Measurements from ENCODE around the gene SORBS1.

SORBS1 gene

DNA sequence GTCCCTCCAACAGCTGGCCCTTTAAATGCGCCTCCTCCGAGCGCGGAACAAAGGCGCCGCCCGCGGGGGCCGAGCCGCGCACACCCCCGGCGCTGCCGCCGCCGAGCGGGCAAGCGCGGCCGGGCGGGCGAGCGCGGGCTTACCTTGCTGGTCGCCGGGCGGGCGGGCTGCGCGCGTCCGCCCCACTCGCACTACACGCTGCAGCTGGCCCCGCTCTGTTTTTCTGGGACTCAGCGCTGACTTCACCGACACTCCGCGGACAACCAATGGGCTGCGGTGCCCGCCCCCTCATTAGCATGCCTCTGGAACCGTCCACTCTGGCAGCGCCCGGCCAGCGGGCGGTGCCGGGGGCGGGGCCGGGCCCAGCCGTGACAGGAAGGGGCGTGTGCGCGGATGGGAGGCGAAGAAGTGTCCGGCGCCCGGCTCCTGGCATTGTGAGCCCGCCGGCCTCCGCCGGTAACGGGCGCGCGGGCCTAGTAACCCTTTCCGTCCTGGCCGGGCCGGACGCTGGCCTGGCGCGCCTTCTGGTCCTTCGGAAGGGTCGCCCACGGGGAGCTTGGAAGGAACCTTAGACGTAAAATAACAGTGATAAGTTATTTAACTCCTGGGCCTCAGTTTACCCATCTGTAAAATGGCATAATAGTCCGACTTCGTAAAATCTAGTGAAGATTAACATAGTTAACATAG is at the start of gene SORBS1:
TSS of gene SORBS1 (minus strand) at position 195 of the 687 bp plus-strand sequence. CDS start 120,236 bp downstream, outside the sequence.
- DNase-seq, result peak; percentile 96

DNA sequence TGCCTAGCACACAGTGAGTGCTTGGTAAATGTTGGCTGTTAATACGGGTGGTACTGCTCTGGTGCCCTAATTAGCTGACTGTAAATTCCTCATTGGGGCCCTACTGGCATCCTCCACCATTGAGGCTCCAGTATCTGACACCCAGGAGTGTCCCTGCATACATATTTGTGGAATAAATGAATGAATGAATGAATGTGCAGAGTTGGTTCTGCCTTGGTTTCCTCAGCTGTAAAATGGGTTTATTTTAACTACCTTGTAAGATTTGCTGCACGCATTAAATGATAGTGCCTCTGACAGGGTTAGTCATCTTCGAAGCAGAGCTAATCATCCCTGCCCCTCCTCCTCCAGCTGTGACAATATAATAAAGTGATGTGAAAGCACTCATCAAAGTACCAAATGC is 49.6 kb upstream of the SORBS1 start:
- no peak for DNase-seq

DNA sequence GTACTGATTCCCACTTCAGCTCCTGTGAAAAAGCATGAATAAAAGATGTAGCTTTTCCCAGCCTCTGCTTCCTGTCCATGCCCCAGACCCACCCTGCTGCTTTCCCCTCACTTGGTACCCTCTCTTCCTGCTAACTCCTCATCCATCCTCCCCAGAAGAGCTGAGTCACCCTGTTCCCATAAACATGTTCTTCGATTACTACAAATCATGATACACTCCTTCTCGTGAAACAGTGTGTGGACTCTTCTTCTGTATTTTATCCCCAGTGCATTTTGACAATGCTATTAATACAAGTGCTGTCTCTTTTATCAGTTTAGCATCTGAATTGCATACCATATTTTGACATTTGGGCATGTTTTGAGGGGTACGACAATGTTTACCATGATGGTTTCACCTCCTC is 45.8 kb upstream of the SORBS1 start:
- DNase-seq, result no peak

DNA sequence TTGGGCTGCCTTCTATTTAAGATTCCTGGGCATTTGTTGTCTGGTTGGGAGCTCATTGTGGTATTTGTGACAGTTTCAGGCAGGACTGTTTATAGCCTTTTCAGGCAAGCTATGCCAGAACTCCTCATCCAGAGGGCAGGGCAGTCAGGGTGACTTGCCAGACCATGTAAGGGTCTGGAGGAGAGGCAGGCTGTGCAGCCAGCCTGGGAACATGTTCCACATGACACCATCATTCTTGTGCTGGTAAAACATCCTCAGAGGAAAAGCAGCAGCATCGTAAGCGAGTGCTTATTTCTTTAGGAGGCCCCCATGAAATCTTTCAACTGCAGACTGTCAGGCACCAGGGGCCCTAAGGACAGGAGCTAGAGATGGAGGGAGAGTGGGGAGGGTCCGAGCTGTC is 44.0 kb upstream of the SORBS1 start:
- no peak for DNase-seq

DNA sequence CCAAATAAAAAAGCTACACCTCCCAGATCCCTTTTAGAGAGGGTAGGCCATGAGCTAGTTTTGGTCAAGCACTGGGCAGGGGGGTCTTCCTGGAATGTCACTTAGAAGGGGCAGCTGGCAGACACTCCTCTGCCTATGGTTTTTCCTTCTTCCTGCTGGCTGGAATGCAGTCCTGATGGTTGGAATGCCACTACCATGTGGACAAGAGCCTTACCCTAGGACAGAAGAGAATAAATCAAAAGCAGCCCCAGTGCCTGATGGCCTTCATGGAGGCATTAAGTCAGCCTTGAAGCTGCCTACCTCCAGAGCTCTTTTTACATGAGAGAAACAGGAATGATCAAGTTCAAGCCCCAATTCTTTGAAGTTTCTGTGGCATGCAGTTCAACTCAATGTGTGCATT is 43.5 kb upstream of the SORBS1 start:
- no peak for DNase-seq

DNA sequence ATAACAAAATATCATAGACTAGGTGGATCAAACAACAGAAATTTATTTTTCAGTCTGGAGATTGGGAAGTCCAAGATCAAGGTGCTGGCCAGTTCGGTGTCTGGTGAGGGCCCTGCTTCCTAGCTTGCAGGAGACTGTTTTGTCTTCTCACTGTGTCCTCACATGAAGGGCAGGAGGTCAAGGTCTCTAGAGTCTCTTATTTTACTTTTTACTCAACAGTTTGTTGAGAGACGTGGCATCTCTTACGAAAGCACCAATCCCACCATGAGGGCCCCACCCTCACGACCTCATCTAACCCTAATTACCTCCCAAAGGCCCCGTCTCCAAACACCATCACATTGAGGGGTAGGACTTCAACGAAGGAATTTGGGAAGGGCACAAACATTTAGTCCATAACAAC is 41.2 kb upstream of the SORBS1 start:
- DNase-seq, result no peak

DNA sequence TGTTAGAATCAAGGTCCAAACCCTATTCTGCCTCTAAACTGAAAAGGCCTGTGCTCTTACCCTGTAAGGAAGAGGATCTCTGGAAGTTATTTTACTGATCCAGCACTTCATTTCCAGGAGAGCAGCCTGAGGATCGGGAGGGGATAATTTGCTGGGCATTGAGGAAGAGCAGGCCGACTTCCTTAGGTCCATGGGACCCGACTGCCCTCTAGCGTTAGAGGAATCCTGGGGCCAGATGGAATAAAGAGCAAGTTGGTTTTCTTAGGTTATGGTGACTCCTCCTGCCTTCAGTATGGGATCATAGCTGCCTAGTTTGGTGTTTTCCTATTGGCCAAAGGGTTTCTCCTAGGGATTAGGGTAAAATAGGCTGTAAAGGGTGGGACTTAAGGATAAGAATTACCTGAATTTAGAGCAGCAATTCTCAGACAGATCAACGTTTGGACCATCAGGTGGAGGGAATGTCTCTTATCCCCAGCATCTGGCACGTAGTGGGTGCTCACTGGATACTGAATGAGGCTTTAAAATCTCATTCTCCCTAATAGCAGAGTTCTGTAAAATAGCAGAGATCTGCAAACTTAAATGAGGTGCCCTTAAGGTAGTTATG is 40.0 kb upstream of the SORBS1 start:
- DNase-seq, result peak; percentile 91

DNA sequence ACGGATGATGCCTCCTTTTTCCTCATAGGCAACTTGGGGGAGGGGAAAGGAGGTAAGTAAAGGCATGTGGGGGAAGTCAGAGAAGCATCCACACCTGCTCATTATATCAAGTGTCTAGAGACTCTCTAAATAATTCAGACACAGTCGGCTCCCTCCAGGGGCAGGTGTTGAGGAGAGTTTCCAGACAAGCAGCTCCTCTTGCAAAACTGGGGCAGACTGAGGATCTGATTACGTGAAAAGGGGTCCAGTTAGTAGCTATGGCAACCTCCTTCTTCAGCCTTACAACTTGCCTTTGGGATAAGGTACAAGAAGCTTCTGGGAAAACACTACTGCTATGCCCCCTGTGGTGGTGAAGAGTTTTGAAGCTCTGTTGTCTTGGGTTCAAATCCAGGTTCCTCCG is 39.0 kb upstream of the SORBS1 start:
- no peak for DNase-seq

DNA sequence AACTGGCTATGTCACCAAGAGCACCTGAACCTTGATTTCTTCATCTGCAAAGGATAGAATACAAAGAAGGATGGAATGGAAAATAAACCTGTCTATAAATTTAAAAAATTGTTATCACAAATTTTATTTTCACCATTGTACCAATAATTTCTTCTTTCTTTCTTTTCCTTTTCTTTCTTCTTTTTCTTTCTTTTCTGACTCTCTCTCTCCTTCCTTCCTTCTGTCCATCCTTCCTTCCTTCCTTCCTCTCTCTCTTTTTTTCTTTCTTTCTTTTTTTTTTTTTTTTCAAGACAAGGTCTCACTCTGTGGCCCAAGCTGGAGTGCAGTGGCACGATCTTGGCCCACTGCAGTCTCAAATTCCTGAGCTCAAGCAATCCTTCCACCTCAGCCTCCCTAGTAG is 36.6 kb upstream of the SORBS1 start:
- no peak for DNase-seq

DNA sequence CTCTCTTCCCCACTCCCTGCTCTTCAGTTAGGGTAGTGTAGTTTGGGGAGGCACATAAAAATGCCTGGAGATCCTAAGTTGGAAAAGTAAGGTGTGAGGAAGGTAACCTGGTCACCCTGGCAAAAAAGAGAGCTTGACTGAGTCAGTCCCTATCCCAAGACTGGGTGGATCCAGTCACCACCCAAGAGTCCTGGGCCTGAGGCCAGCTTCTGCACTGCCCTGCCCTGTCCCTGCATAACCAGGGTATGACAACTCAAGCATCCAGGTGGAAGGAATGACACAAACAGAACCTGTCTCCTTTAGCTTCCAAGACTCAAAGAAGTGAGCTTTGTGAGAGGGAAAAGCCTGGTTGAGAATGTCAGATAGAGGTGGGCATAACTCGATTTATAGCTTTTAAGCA is 26.9 kb upstream of the SORBS1 start:
- DNase-seq, result no peak

DNA sequence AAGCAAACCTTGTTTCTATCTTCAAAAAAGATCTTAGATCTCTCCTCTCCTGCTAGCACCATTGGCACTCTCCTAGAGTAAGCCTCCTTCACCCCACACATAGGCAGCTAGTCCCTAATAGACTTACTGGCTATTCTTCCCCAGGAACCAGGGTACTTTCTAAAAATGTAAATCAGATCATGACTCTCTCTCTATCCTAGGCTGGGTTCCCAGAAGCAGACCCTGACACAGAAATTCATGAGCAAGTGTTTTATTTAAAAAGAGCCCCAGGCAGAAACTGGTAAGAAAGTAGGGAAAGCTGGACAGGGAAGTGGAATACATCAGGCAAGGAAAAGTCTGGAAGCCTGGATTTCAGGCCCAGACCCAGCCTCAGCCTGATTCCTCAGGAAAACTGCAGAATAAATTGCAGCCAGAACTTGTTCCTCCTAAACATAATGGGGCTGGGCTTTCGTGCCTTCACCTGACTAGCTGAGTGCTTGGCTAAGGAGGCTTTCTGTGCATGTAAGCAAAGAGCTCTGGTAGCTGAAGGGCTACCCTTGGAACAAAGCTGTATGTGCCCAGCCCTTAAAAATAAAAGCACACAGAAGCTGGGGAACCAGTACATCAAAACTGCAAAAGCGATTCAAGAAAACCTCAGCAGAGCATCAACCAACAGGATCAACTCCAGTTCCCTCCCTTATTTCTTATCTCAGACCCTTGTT is 18.8 kb upstream of the SORBS1 start:
- no peak for DNase-seq

DNA sequence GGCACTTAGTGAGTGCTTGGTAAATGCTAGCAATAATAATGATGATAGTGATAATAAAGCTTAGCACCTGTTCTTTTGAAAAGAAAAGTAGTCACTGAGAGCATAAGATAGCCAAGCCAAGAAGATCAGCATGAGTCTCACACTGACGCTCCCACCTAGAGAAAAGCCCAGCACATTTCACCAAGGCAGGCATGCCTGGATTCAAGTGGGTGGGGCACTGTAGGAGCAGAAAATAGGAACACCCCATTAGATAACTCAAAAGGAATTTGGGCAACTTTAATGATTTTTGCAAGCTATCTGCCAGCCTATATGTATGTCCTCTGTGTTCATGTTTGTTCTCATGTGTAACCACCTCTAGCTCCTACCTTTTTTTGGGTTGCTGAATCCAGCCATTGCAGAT is 18.1 kb upstream of the SORBS1 start:
- DNase-seq, result no peak

DNA sequence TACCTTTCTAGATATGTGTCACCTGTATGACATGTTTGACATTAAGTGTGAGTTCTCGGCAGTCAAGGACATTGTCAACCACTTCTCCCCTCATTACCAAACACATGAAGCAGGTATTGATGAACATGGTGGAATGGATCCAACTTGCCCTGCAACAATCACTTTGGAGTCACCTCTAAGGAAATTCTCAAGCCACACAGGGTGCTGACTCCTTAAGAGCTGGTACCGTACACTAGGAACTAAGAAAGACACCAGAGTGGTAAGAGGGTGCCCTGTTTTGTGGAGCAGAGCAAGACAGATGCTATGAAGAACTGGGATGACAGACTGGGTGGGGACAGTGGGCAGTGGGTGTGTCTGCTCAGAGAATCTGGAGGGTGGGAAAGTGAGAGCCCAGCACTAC is 17.4 kb upstream of the SORBS1 start:
- DNase-seq, result no peak

DNA sequence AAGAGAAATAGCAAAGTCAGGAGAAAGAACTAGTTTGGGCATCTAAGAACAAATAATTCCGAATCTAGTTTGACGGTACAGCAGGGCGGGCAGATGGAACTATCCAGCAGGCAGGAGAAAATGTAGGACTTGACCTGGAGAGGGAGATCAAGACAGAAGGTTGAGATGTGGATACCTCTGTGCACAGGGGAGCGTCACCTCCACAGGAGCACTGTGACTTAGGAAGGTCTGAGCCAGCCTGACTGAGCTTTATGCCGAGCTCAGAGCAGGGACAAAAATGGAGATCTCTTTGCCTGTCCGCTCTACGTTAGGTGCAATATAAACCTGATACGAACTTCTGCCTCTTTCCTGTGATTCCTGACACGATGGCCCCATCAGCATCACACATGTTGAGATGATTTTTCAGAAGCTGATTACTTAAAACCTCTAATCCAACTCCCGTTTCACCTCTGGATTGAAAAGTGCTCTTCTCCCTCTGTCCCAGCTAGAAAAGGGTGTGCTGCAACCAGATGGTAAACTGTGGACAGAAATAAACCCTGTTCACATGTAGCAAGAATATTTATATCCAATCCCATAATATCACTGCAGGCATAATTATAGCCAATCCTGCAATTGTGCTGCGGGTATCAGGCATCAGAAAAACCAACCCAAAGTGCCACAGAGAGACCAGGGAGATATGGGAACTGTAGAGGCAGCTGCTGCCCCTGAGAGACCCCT is 13.6 kb upstream of the SORBS1 start:
- DNase-seq, result no peak

DNA sequence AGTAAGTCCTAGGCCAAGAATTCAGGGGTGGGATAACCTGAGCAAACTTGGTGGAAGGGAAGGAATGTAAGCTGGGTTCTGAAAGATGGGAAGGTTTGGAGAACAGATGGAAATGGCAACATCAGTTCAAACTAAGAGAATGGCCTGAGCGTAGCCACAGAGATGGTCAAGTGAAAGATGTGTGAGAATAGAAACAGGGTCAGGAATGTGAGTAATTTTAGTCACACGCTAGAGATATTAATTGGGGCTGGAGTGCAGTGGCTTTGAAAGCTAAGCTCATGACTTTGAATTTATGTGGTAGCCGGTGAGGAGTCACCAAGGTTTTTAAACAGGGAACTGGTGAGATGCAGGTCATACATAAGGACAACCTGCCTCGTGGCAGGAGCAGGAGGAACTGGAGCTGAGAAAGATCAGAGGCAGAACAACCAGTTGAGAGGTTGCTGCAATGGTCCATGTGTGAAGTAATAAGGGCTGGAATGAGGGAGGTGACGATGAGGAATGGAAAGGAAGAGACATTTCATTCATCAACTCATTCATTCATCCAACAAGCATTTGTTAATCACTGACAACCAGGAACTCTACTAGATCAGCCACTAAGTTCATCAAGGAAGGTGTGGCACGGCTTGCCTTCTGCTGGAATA is 12.9 kb upstream of the SORBS1 start:
- DNase-seq, result no peak

DNA sequence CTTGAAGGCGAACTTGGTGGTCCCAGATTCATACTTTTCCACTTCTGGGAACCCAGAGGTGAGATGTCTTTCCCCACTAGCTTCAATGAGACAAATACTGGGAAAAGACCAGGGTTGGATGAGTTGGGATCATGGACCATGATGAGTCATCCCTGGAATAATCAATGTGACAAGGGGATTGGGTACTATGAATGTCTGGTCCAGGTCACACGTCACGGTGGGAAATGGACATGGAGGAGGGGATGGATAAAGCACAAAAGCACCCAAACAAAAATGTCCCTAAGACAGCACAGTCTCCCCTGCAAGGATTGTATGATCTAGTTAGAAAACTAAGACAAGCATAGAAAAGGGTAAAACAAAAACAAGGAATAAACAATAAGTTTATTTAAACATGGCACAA is 12.4 kb upstream of the SORBS1 start:
- DNase-seq, result no peak

DNA sequence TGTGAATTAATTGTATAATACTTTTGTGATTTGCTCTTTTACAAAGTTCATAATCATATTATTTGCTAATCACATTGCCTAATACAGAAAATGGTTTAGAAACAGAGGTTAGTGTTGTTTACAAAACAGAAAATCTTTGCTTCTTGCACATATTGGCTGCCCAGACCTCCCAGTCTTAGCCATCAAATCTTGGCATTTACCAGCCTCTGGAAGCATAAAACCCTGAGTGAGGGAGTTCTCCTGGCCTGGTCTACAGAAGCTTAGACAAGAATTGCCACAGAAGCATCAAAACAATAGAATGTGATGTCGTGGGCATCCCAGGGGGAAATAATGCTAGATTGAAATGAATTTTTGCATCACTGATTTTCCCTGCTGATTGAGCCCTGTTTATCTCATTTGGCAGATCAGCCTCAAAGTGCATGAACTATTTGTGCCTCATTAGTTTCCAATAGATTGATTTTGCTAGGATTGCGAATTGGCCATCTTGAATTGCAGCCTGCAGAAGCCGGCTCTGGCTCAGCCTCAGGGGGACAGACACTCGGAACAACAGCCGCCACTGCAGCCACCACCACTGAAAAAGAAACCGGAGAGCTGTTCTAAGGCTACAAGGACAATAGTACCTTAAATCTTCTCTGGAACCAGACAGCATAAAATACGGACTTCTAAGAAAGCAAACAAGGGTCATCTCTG is 11.1 kb upstream of the SORBS1 start:
- no peak for DNase-seq

DNA sequence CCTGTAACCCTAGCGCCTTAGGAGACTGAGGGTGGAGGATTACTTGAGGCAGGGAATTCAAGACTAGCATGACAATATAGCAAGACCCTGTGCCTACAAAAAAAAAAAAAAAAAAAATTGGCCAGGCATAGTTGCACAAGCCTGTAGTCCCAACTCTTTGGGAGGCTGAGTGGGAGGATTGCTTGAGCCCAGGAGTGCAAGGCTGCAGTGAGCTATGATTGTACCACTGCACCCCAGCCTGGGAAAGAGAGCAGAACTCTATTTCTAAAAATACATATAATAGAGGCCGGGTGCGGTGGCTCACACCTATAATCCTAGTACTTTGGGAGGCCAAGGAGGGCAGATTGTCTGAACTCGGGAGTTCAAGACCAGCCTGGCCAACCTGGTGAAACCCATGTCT is 10.2 kb upstream of the SORBS1 start:
- DNase-seq, result no peak

DNA sequence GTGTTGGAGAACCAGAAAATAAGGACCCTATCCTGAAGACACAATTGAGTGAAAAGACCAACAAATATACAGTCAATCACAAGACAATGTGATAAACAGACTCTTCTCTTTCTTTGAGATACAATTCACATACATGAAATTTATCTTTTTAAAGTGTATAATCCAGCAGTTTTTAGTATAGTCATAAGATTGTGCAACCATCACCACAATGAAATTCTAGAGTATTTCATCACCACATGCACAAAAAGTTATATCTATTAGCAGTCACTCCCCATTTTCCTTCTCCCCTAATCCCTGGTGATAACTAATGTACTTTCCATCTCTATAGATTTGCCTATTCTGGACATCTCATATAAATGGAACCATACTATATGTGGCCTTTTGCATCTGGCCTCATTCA is 8.2 kb upstream of the SORBS1 start:
- no peak for DNase-seq

DNA sequence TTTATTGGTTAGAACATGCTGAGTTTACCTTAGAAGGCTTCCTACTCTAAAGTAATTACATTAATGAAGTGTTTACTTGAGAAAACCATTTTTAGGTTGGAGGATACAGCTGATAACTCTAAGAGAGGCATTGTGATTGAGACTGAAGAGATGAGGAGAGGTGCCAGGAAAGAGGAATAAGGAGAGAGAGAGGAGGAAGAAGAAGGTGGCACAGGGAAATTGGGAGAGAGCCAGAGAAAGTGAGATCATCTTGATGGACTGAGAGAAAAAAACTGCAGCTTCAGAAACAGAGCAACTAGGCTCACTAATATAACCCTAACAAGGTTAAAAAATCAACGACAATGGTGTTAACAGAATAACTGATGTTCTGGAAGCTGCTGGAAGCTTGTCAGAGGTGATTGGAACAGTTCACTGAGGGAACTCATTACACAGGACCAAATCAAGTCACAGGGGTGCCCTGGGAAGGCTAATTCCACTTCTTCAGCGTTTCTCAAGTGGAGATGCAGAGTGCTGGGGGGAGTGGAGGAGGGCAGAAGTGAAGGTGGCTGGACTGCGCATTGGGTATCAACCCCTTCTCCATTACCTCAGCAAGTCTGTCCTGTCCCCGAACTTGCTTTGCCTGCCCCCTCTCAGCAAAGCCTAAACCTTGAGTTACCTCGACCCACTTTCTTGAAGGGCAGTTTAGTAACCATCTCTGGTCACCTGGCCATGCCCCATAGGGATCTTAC is 6.9 kb upstream of the SORBS1 start:
- no peak for DNase-seq

DNA sequence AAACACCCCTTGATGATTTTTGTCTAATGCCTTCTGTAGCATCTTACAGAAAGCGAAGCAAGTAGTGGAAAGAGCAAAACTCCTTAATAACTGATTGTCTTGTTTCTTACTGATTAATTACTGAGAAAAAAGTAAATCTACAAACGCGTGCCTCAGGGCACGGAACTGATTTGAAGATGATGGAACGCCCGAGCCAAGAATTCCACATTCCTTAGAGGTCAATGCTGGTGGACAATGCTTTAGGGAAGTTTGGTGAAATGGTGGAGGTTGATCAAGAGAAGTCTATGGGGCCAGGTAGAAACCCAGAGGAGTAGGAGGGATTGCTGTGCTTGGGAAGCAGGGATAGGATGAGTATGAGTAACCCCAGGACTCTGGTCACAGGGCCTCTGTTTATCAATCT is 5.0 kb upstream of the SORBS1 start:
- no peak for DNase-seq

DNA sequence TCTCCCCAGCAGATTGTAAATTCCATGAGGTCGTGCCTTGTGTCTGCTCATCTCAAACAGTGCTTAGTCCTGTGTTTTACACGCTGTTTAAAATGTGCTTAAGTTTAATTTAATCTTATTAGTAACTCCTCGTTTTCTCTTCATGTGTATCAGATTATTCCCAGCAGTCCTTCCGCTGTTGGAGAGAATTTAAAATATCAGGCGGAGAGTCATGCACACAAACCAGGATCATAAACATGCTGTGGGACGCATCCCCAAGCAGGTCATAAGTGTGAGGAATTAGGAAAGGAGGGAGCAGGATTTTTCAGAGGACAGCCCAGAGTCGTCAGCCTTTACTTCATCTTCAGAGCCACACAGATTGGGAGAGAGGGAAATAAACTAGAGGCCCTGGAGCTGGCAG is 4.2 kb upstream of the SORBS1 start:
- DNase-seq, result peak; percentile 32
